Stimulated activated memory B cell treated with anti-CD40 and anti-IgM and Interleukin-4, amounts not matched to agents 10 μg/mL and 1 μg/mL and 100 μg/mL, for 72 hours (primary cell): ENCODE results near the gene GSS.

Experiments
- ATAC-seq: fragments of 150-1000 bp; cut with Tn5 transposase; 2 replicates; pipeline ENCODE4 v1.10.0; 2021
- H3K27ac Mint-ChIP-seq: one replicate; pipeline ENCODE4 v1.8.0; 2022; ENCODE audit warnings: mild to moderate bottlenecking, mixed read lengths
- H3K27me3 Mint-ChIP-seq: one replicate; pipeline ENCODE4 v1.8.0; 2022; ENCODE audit warnings: mixed read lengths
- H3K36me3 Mint-ChIP-seq: one replicate; pipeline ENCODE4 v1.8.0; 2022; ENCODE audit warnings: mixed read lengths
- H3K4me1 Mint-ChIP-seq: one replicate; pipeline ENCODE4 v1.8.0; 2022; ENCODE audit warnings: mixed read lengths
- H3K4me3 Mint-ChIP-seq: one replicate; pipeline ENCODE4 v1.8.0; 2022; ENCODE audit warnings: mild to moderate bottlenecking, moderate library complexity, mixed read lengths
- H3K9me3 Mint-ChIP-seq: one replicate; pipeline ENCODE4 v1.8.0; 2022; ENCODE audit warnings: mixed read lengths

The GSS gene

DNA sequence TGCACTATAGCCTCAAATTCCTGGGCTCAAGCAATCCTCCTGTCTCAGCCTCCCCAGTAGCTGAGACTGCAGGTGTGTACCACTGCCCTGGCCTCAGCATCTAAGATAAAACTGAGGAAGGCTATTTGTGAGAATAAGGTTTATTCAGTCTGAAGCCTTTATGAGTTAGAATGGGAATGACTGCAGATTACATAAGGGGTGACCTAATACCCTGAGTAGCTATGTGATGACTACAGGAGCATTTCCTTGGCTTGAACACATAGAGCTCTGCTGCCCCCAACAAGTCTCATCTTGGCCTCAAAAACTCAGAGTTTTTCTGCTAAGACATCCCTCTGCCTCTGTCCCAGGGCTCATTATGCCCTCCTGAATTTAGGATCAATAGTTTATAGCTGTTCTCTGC, 7.6 kb downstream of the GSS start:
- no peak for ATAC-seq
- Mint-ChIP-seq H3K27me3 (no peaks in the 10 kb centered on the region), H3K4me3 (no peak overlapping the region), H3K27ac (no peak overlapping the region), H3K4me1 (peaks cover 6% of the 10 kb centered on the region), H3K36me3 (peaks cover 28% of the 10 kb centered on the region), H3K9me3 (no peaks in the 10 kb centered on the region)

GRCh38 chr20:34947336-34947735, 8.3 kb downstream of the GSS start:
- H3K36me3 Mint-ChIP-seq = peaks cover 32% of the 10 kb centered on the region
- no peak for ATAC-seq
- H3K4me1 Mint-ChIP-seq = peaks cover 6% of the 10 kb centered on the region
- H3K4me3 Mint-ChIP-seq = no peak overlapping the region
- no peaks in the 10 kb centered on the region for H3K27me3 Mint-ChIP-seq
- H3K9me3 Mint-ChIP-seq = no peaks in the 10 kb centered on the region
- H3K27ac Mint-ChIP-seq = no peak overlapping the region

GRCh38 chr20:34946661-34947060, 8.9 kb downstream of the GSS start:
- Mint-ChIP-seq H3K27me3 (no peaks in the 10 kb centered on the region), H3K9me3 (no peaks in the 10 kb centered on the region), H3K4me1 (peaks cover 2% of the 10 kb centered on the region), H3K4me3 (no peak overlapping the region), H3K36me3 (peaks cover 39% of the 10 kb centered on the region), H3K27ac (no peak overlapping the region)
- no peak for ATAC-seq

GRCh38 chr20:34945315-34946077, 10.1 kb downstream of the GSS start:
- no peaks in the 10 kb centered on the region for H3K9me3 Mint-ChIP-seq
- peaks cover 42% of the 10 kb centered on the region for H3K36me3 Mint-ChIP-seq
- no peaks in the 10 kb centered on the region for H3K27me3 Mint-ChIP-seq
- no peak overlapping the region for H3K27ac Mint-ChIP-seq
- no peaks in the 10 kb centered on the region for H3K4me1 Mint-ChIP-seq
- no peak for ATAC-seq
- H3K4me3 Mint-ChIP-seq = no peak overlapping the region

GRCh38 chr20:34943808-34944567, 11.6 kb downstream of the GSS start:
- H3K27ac Mint-ChIP-seq = no peak overlapping the region
- no peak overlapping the region for H3K4me3 Mint-ChIP-seq
- no peaks in the 10 kb centered on the region for H3K4me1 Mint-ChIP-seq
- no peaks in the 10 kb centered on the region for H3K27me3 Mint-ChIP-seq
- H3K36me3 Mint-ChIP-seq = peaks cover 27% of the 10 kb centered on the region
- H3K9me3 Mint-ChIP-seq = no peaks in the 10 kb centered on the region
- no peak for ATAC-seq

GRCh38 chr20:34942301-34942700, 13.3 kb downstream of the GSS start:
- Mint-ChIP-seq H3K4me3 (no peak overlapping the region), H3K9me3 (no peaks in the 10 kb centered on the region), H3K27me3 (no peaks in the 10 kb centered on the region), H3K36me3 (peaks cover 39% of the 10 kb centered on the region), H3K27ac (no peak overlapping the region), H3K4me1 (no peaks in the 10 kb centered on the region)
- ATAC-seq = no peak

GRCh38 chr20:34941226-34941625, 14.4 kb downstream of the GSS start:
- Mint-ChIP-seq H3K4me3 (no peak overlapping the region), H3K27ac (no peak overlapping the region), H3K4me1 (no peaks in the 10 kb centered on the region), H3K36me3 (peaks cover 36% of the 10 kb centered on the region), H3K9me3 (no peaks in the 10 kb centered on the region), H3K27me3 (no peaks in the 10 kb centered on the region)
- ATAC-seq = no peak

- no peak overlapping the region for H3K4me3 Mint-ChIP-seq
- ATAC-seq = no peak
- peaks cover 35% of the 10 kb centered on the region for H3K36me3 Mint-ChIP-seq
- H3K9me3 Mint-ChIP-seq = no peaks in the 10 kb centered on the region
- no peak overlapping the region for H3K27ac Mint-ChIP-seq
- no peaks in the 10 kb centered on the region for H3K27me3 Mint-ChIP-seq
- H3K4me1 Mint-ChIP-seq = no peaks in the 10 kb centered on the region
These were observed 15.5 kb downstream of the GSS start for GRCh38 chr20:34940081-34940481.

DNA sequence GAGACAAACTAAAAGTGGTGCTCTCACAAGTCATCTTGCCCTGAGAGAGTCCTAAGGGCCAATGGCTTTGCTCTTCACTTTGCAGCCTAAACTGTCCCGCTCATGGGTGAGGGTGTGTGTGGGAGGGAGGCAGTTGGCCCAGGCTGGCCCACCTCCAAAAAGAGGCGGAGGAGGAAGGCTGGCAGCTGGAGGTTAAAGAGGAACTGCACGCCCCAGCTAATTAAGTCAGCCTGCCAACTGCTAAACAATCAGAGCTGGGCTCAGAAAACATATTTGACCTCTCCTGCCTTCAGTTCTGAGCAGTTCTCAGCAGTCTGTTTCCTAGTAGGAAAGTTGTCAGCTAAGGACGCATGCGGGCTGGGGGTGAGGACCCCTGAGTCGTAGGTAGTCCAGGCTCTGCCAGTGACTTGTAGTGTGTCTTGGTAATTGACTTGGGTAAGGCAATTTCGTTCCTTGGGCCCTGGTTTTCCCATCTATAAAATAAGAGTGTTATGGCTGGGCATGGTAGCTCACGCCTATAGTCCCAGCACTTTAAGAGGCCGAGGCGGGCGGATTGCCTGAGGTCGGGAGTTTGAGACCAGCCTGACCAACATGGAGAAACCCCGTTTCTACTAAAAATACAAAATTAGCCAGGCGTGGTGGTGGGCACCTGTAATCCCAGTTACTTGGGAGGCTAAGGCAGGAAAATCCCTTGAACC, 17.0 kb downstream of the GSS start:
- no peak overlapping the region for H3K27ac Mint-ChIP-seq
- ATAC-seq = no peak
- H3K4me1 Mint-ChIP-seq = no peaks in the 10 kb centered on the region
- no peak overlapping the region for H3K4me3 Mint-ChIP-seq
- H3K36me3 Mint-ChIP-seq = peaks cover 42% of the 10 kb centered on the region
- no peaks in the 10 kb centered on the region for H3K27me3 Mint-ChIP-seq
- no peaks in the 10 kb centered on the region for H3K9me3 Mint-ChIP-seq

DNA sequence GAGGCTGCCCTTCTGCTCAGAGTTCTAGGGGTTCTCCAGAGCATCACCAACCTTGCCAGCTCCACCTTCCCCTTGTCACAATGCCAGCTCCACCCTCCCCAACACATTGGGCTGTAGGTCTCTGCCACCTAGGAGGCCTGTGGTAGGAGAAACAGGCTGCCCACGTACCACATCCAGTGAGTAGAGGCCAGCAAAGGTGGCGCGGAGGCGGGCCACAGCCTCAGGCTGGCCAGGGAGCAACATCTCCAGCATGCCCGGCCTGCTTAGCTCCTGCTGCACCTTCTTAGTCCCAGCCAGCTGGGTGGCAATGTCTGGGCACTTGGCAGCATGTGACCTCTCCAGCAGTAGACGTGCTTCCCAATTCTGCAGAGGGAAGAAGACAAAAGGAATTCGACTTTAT, 23.8 kb downstream of the GSS start:
- Mint-ChIP-seq H3K4me3 (no peak overlapping the region), H3K27me3 (no peaks in the 10 kb centered on the region), H3K4me1 (no peaks in the 10 kb centered on the region), H3K36me3 (peaks cover 57% of the 10 kb centered on the region), H3K9me3 (no peaks in the 10 kb centered on the region), H3K27ac (no peak overlapping the region)
- ATAC-seq = no peak

DNA sequence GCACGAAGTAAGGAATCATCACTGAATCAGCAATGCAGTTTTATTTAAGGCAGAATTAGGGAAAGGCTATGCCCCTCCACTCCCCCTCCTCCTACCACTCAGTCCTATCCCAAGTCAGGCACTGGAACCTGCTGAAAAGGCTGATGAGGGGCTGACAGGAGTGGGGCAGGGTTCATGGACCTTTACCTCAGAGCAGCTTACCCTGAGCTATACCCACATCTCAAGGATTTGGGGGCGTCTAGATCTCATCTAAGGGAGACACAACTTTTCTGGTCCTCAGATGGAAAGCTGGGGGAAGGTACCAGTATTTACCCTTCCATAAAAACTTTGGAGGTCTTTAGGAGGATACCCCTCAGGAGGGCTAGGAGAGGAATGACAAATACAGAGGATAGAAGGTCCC, 27.2 kb downstream of the GSS start:
- H3K36me3 Mint-ChIP-seq = peaks cover 56% of the 10 kb centered on the region
- no peaks in the 10 kb centered on the region for H3K4me1 Mint-ChIP-seq
- H3K27ac Mint-ChIP-seq = no peak overlapping the region
- ATAC-seq = no peak
- no peaks in the 10 kb centered on the region for H3K27me3 Mint-ChIP-seq
- H3K4me3 Mint-ChIP-seq = no peak overlapping the region
- H3K9me3 Mint-ChIP-seq = no peaks in the 10 kb centered on the region

DNA sequence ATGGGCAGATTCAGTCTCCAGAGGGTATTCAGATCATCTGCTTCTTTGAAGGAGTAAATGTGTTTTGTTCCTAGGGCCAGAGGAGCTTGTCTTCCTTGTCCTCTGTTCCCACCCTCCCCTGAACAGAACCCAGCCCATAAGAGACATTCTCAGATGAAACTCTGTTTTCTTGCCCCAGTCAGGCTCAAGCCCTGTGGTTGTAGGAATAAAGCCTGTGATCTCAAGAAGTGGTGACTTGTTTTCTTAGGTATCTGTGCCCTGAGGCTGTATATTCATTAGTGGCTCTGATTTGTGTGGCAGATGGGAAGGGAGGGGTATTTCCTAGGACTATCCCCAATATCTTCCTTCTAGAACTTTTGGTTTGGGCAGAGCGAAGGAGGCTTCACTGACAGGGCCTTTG, 27.9 kb downstream of the GSS start:
- H3K27ac Mint-ChIP-seq = no peak overlapping the region
- H3K4me3 Mint-ChIP-seq = no peak overlapping the region
- no peak for ATAC-seq
- H3K4me1 Mint-ChIP-seq = no peaks in the 10 kb centered on the region
- peaks cover 51% of the 10 kb centered on the region for H3K36me3 Mint-ChIP-seq
- no peaks in the 10 kb centered on the region for H3K9me3 Mint-ChIP-seq
- H3K27me3 Mint-ChIP-seq = no peaks in the 10 kb centered on the region

- Mint-ChIP-seq H3K27ac (no peak overlapping the region), H3K4me1 (no peaks in the 10 kb centered on the region), H3K36me3 (peaks cover 40% of the 10 kb centered on the region), H3K4me3 (no peak overlapping the region), H3K9me3 (no peaks in the 10 kb centered on the region), H3K27me3 (no peaks in the 10 kb centered on the region)
- no peak for ATAC-seq
These were observed 29.0 kb downstream of the GSS start for GRCh38 chr20:34926581-34926980.

DNA sequence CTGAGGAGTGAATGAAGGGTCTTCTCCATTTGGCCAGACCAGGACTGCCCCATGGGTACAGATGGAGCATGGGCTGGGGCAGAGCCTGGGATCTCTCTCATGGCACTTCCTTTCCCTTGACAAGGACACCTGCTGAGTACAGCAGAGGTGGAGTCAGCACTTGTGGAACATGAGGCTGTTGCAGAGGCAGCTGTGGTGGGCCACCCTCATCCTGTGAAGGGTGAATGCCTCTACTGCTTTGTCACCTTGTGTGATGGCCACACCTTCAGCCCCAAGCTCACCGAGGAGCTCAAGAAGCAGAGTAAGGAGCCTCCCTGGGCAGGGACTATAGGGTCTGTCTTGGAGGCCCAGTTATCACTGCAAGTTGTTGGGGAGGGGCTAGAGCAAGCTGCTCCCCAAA, 29.6 kb downstream of the GSS start:
- no peak overlapping the region for H3K27ac Mint-ChIP-seq

DNA sequence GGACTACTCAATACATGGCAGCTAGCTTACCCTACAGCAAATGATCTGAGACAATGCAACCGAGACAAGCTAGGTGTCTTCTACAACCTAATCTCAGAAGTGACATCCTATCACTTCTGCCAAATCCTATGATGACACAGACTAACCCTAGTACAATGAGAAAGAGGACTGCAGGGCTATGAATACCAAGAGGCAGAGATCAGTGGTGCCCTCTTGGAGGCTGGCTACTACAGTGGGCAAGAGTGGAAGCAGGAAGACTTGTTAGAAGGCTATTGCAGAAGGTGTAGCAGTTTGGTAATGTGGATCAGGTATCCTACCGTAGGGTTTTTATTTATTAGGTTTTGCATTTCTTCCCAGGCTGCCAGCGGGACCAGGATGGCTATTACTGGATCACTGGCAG, 30.3 kb downstream of the GSS start:
- no peak overlapping the region for H3K27ac Mint-ChIP-seq
- no peaks in the 10 kb centered on the region for H3K4me1 Mint-ChIP-seq
- no peaks in the 10 kb centered on the region for H3K27me3 Mint-ChIP-seq
- no peaks in the 10 kb centered on the region for H3K9me3 Mint-ChIP-seq
- H3K36me3 Mint-ChIP-seq = peaks cover 34% of the 10 kb centered on the region
- no peak overlapping the region for H3K4me3 Mint-ChIP-seq
- ATAC-seq = no peak

More for the DNA sequence above, 29.6 kb downstream of the GSS start:
- no peaks in the 10 kb centered on the region for H3K4me1 Mint-ChIP-seq
- H3K9me3 Mint-ChIP-seq = no peaks in the 10 kb centered on the region
- H3K4me3 Mint-ChIP-seq = no peak overlapping the region
- peaks cover 34% of the 10 kb centered on the region for H3K36me3 Mint-ChIP-seq
- no peaks in the 10 kb centered on the region for H3K27me3 Mint-ChIP-seq
- peak; percentile 21 for ATAC-seq
